LNCAP (cell line): Measurements from ENCODE around the gene AACS.

ENCODE experiments used
- CTCF ChIP-seq: fragments of 450-650 bp; IDR thresholded peaks from 2 replicates; pipeline ENCODE4 v1.5.1; 2017; ENCODE audit warnings: mild to moderate bottlenecking

Gene AACS

GRCh38 chr12:125124320-125124966 is 59.2 kb downstream of the AACS start:
- no peak for TF ChIP-seq CTCF

GRCh38 chr12:125125271-125125670 is 60.0 kb downstream of the AACS start:
- no peak for TF ChIP-seq CTCF

GRCh38 chr12:125128439-125129178 is 63.4 kb downstream of the AACS start:
- TF ChIP-seq CTCF: no peak

- TF ChIP-seq CTCF: no peak
Measured at GRCh38 chr12:125129179-125129571, 63.9 kb downstream of the AACS start.

- no peak for TF ChIP-seq CTCF
Measured at GRCh38 chr12:125129591-125130255, 64.5 kb downstream of the AACS start.

GRCh38 chr12:125131958-125132357 is 66.7 kb downstream of the AACS start:
- no peak for TF ChIP-seq CTCF

- no peak for TF ChIP-seq CTCF
Measured at GRCh38 chr12:125132698-125133400, 67.6 kb downstream of the AACS start.
